ENCODE measurements around the gene ADCY3. TPM values are rescaled to one million over a fixed set of nuclear protein-coding genes. Genes with fewer than 3 reads are reported as not detected.

Gene ADCY3
- polyA plus RNA-seq, 3 donors, result 2.5 to 9.3 (median 3.5) TPM

- Histone ChIP-seq H3K4me1 (ENCODE audit: control insufficient read depth in 1 of 2, insufficient read depth in 2 of 2, low read length in 2 of 2) (no peaks in the 10 kb centered on the region), H3K4me2 (replicated peaks; ENCODE audit: extremely low read depth, low read length, poor library complexity, severe bottlenecking) (no peak overlapping the region), H3K27ac (ENCODE audit: low read depth in 1 of 2, low read length in 2 of 2) (no peak overlapping the region), H3K79me2 (ENCODE audit: insufficient read depth, low read length) (no peaks in the 10 kb centered on the region), H3K4me3 (replicated peaks in 1 of 3; ENCODE audit: low read depth in 2 of 3, low read length in 3 of 3) (no peak overlapping the region), H3K9ac (ENCODE audit: insufficient read depth, low read length, poor library complexity, severe bottlenecking) (no peak overlapping the region), H3K9me3 (replicated peaks in 1 of 2; ENCODE audit: control insufficient read depth in 1 of 2, insufficient read depth in 1 of 2, low read length in 2 of 2) (peaks cover 0 to 7% of the 10 kb centered on the region in 2 donors), H3K27me3 (ENCODE audit: control insufficient read depth in 2 of 2, insufficient read depth in 2 of 2, low read length in 2 of 2) (no peaks in the 10 kb centered on the region), H3K36me3 (replicated peaks in 1 of 2; ENCODE audit: control insufficient read depth in 1 of 2, insufficient read depth in 2 of 2, low read length in 2 of 2) (no peaks in the 10 kb centered on the region), H2AFZ (ENCODE audit: insufficient read depth, low read depth, low read length, poor library complexity, severe bottlenecking) (no peak overlapping the region), H4K20me1 (ENCODE audit: insufficient read depth, low read length) (no peaks in the 10 kb centered on the region)
- H3K27ac Mint-ChIP-seq, result peak overlapping the region in 1 of 7 donors; percentile 32
- peaks cover 1% of the 10 kb centered on the region for H3K4me1 Mint-ChIP-seq
- H3K27me3 Mint-ChIP-seq (ENCODE audit: low read depth in 3 of 3), result peaks cover 0 to 5% (median 0%) of the 10 kb centered on the region in 3 donors
- H3K4me3 Mint-ChIP-seq, result no peak overlapping the region
- no peak for DNase-seq
- H3K9me3 Mint-ChIP-seq, result peaks cover 0 to 6% (median 0%) of the 10 kb centered on the region in 7 donors
- WGBS (ENCODE audit: insufficient coverage), result 81% methylated on average over 5 of the region's 5 CpGs
- peaks cover 26 to 32% of the 10 kb centered on the region in 2 donors for H3K36me3 Mint-ChIP-seq
- intact Hi-C loops (cut with micrococcal nuclease), result no loop called here
- TF ChIP-seq CTCF (IDR thresholded peaks at IDR 0.05), result no peak
Observed at GRCh38 chr2:24856791-24857211, 63.2 kb downstream of the ADCY3 start.

GRCh38 chr2:24855726-24856125 lies 64.3 kb downstream of the ADCY3 start:
- H3K4me1 ChIP-seq (ENCODE audit: control insufficient read depth in 1 of 2, insufficient read depth in 2 of 2, low read length in 2 of 2), result no peaks in the 10 kb centered on the region
- H3K4me1 Mint-ChIP-seq, result peaks cover 1% of the 10 kb centered on the region
- H3K9me3 ChIP-seq (replicated peaks in 1 of 2; ENCODE audit: control insufficient read depth in 1 of 2, insufficient read depth in 1 of 2, low read length in 2 of 2), result peaks cover 0 to 9% of the 10 kb centered on the region in 2 donors
- no peak overlapping the region for H2AFZ ChIP-seq (ENCODE audit: insufficient read depth, low read depth, low read length, poor library complexity, severe bottlenecking)
- H4K20me1 ChIP-seq (ENCODE audit: insufficient read depth, low read length), result no peaks in the 10 kb centered on the region
- no peak overlapping the region for H3K4me2 ChIP-seq (replicated peaks; ENCODE audit: extremely low read depth, low read length, poor library complexity, severe bottlenecking)
- no peak for DNase-seq
- no peak overlapping the region for H3K27ac ChIP-seq (ENCODE audit: low read depth in 1 of 2, low read length in 2 of 2)
- H3K9ac ChIP-seq (ENCODE audit: insufficient read depth, low read length, poor library complexity, severe bottlenecking), result no peak overlapping the region
- no peak overlapping the region for H3K4me3 ChIP-seq (replicated peaks in 1 of 3; ENCODE audit: low read depth in 2 of 3, low read length in 3 of 3)
- H3K79me2 ChIP-seq (ENCODE audit: insufficient read depth, low read length), result no peaks in the 10 kb centered on the region
- peaks cover 0 to 9% (median 3%) of the 10 kb centered on the region in 7 donors for H3K9me3 Mint-ChIP-seq
- H3K4me3 Mint-ChIP-seq, result no peak overlapping the region
- no peaks in the 10 kb centered on the region for H3K36me3 ChIP-seq (replicated peaks in 1 of 2; ENCODE audit: control insufficient read depth in 1 of 2, insufficient read depth in 2 of 2, low read length in 2 of 2)
- peak overlapping the region in 2 of 7 donors; percentile 65 for H3K27ac Mint-ChIP-seq
- no peak for TF ChIP-seq CTCF (IDR thresholded peaks at IDR 0.05)
- H3K27me3 ChIP-seq (ENCODE audit: control insufficient read depth in 2 of 2, insufficient read depth in 2 of 2, low read length in 2 of 2), result no peaks in the 10 kb centered on the region
- H3K36me3 Mint-ChIP-seq, result peaks cover 29 to 32% of the 10 kb centered on the region in 2 donors
- H3K27me3 Mint-ChIP-seq (ENCODE audit: low read depth in 3 of 3), result peaks cover 0 to 5% (median 0%) of the 10 kb centered on the region in 3 donors
- intact Hi-C loops (cut with micrococcal nuclease), result no loop called here
- WGBS (ENCODE audit: insufficient coverage), result 74% methylated on average over 3 of the region's 4 CpGs
